CD4-positive, alpha-beta memory T cell (primary cell): ENCODE measurements around the gene ZNF768. TPM values are rescaled to one million over a fixed set of nuclear protein-coding genes. Genes with fewer than 3 reads are reported as not detected.
A peak's percentile ranks its signal among the peaks of the same experiment; 100 is the strongest.
"Not testable (repeated sequence)": the region's sequence is repeated elsewhere in the genome, so short reads cannot be mapped to it uniquely, and the experiment has no call there.

ENCODE experiments used
- CTCF ChIA-PET: fragments of 350-600 bp; sonication (Branson Sonifier 250); formaldehyde crosslinking; loops from one replicate; lab custom pipeline; 2021; ENCODE audit warnings: inconsistent platforms; ENCODE audit not compliant: partially characterized antibody; lab: Charles Lee
- POLR2A ChIA-PET: fragments of 350-600 bp; sonication (Branson Sonifier 250); formaldehyde crosslinking; loops from one replicate; lab custom pipeline; 2021; ENCODE audit not compliant: partially characterized antibody; lab: Charles Lee
- DNase-seq, 5 donors: peaks; one replicate each; pipeline versions ENCODE4 v3.0.0 to v3.0.0-alpha.2; 2020 to 2022; ENCODE audit warnings: mixed read lengths in 1 of 5
- H3K27ac ChIP-seq: one replicate; pipeline ENCODE4 v1.7.0; 2013; ENCODE audit warnings: low read depth, low read length
- H3K27me3 ChIP-seq: 2 replicates; pipeline ENCODE4 v1.7.0; 2013; ENCODE audit warnings: mild to moderate bottlenecking, low read length, moderate library complexity; ENCODE audit not compliant: insufficient read depth
- H3K36me3 ChIP-seq: 2 replicates; pipeline ENCODE4 v1.7.0; 2013; ENCODE audit warnings: mild to moderate bottlenecking, low read length, moderate library complexity; ENCODE audit not compliant: insufficient read depth
- H3K4me1 ChIP-seq: 2 replicates; pipeline ENCODE4 v1.7.0; 2013; ENCODE audit warnings: mild to moderate bottlenecking, low read length, moderate library complexity; ENCODE audit not compliant: insufficient read depth
- H3K4me3 ChIP-seq, 2 donors: one replicate each; pipeline ENCODE4 v1.7.0; 2013; ENCODE audit warnings: low read length in 2 of 2, mild to moderate bottlenecking in 1 of 2
- H3K9me3 ChIP-seq, 2 donors: one replicate each; pipeline ENCODE4 v1.7.0; 2013; ENCODE audit warnings: low read length in 2 of 2, control low read depth in 1 of 2; ENCODE audit not compliant: control insufficient read depth in 1 of 2
- H3K27ac Mint-ChIP-seq, 7 donors: one replicate each; pipeline ENCODE4 v1.8.0; 2020 to 2021; ENCODE audit warnings: mixed read lengths in 7 of 7, mild to moderate bottlenecking in 6 of 7, inconsistent platforms in 3 of 7, moderate library complexity in 3 of 7
- H3K27me3 Mint-ChIP-seq, 2 donors: one replicate each; pipeline ENCODE4 v1.8.0; 2020 to 2021; ENCODE audit warnings: mixed read lengths in 2 of 2
- H3K36me3 Mint-ChIP-seq, 2 donors: one replicate each; pipeline ENCODE4 v1.8.0; 2020 to 2021; ENCODE audit warnings: mixed read lengths in 2 of 2, inconsistent platforms in 1 of 2, mild to moderate bottlenecking in 1 of 2
- H3K4me1 Mint-ChIP-seq, 4 donors: one replicate each; pipeline ENCODE4 v1.8.0; 2020 to 2021; ENCODE audit warnings: mixed read lengths in 4 of 4, mild to moderate bottlenecking in 1 of 4
- H3K4me3 Mint-ChIP-seq, 8 donors: one replicate each; pipeline ENCODE4 v1.8.0; 2020 to 2021; ENCODE audit warnings: mixed read lengths in 8 of 8, mild to moderate bottlenecking in 7 of 8, moderate library complexity in 6 of 8, inconsistent platforms in 3 of 8
- H3K9me3 Mint-ChIP-seq, 8 donors: one replicate each; pipeline ENCODE4 v1.8.0; 2020 to 2021; ENCODE audit warnings: mixed read lengths in 8 of 8, mild to moderate bottlenecking in 5 of 8, inconsistent platforms in 3 of 8, moderate library complexity in 1 of 8
- intact Hi-C: fragments of 100-400 bp; cut with micrococcal nuclease; formaldehyde crosslinking; loops from one replicate; pipeline ENCODE4 v1.15.1; 2023
- polyA plus RNA-seq, 2 donors: library from polyadenylated mRNA; unstranded; fragments of 300-500 nt; fragmentation: Illumina TruSeq; gene quantifications; one replicate each; pipeline ENCODE4 v1.2.3, GENCODE V29; 2021
- total RNA-seq, 2 experiments: library from RNA; stranded (reverse); gene quantifications; one replicate each; pipeline ENCODE4 v1.2.3, GENCODE V29; 2021

The ZNF768 gene
- total and polyA plus RNA-seq, 4 experiments from 2014 or later = 0.69 to 6.1 (median 3.8) TPM

DNA sequence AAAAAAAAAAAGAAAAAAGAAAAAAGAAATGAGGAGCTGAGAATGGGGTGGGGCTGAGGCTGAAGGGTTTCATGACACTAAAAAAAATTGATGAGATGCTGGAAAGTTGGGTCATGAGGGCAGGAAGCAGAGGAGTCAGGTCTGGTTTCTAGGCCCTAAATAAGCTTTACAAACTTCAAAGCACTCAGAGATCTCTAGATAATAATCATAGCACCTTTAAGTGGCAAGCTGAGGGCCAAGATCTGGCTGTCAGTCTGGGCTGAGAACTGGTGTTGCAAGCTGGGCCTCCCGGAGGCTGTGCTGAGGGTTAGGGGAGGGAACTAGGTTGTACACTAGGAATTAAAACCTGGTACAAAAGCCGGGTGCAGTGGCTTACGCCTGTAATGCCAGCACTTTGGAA is 25.4 kb upstream of the ZNF768 start:
- Histone ChIP-seq H3K27me3 (no peaks in the 10 kb centered on the region), H3K9me3 (no peaks in the 10 kb centered on the region), H3K36me3 (peaks cover 22% of the 10 kb centered on the region), H3K27ac (peak overlapping the region; percentile 60), H3K4me1 (peaks cover 66% of the 10 kb centered on the region), H3K4me3 (peak overlapping the region in 1 of 2 donors; percentile 13)
- Mint-ChIP-seq H3K9me3 (no peaks in the 10 kb centered on the region), H3K27me3 (no peaks in the 10 kb centered on the region), H3K4me3 (peak overlapping the region; percentile 76 to 85 (median 80)), H3K36me3 (peaks cover 20 to 22% of the 10 kb centered on the region in 2 donors), H3K27ac (peak overlapping the region; percentile 94 to 98 (median 96)), H3K4me1 (peaks cover 32 to 63% (median 49%) of the 10 kb centered on the region in 4 donors)
- ChIA-PET POLR2A (interaction anchor here (0.5 to 13.9 kb wide), 24 partner anchors 10 to 366 kb away, joined by 3 to 457 read pairs (median 4); partner anchors contain the start of genes DCTPP1, FBRS, ITGAL and PHKG2), CTCF (interaction anchor here (0.7 to 6.8 kb wide), 8 partner anchors 8 to 122 kb away, joined by 3 to 56 read pairs (median 3); partner anchors contain the start of genes DCTPP1 and ZNF747)
- intact Hi-C loops = loop anchor here (2.0 kb wide), 2 partner anchors 19 to 35 kb away; partner anchors contain the start of gene ZNF688
- DNase-seq = peak; percentile 80 to 91 (median 88)

DNA sequence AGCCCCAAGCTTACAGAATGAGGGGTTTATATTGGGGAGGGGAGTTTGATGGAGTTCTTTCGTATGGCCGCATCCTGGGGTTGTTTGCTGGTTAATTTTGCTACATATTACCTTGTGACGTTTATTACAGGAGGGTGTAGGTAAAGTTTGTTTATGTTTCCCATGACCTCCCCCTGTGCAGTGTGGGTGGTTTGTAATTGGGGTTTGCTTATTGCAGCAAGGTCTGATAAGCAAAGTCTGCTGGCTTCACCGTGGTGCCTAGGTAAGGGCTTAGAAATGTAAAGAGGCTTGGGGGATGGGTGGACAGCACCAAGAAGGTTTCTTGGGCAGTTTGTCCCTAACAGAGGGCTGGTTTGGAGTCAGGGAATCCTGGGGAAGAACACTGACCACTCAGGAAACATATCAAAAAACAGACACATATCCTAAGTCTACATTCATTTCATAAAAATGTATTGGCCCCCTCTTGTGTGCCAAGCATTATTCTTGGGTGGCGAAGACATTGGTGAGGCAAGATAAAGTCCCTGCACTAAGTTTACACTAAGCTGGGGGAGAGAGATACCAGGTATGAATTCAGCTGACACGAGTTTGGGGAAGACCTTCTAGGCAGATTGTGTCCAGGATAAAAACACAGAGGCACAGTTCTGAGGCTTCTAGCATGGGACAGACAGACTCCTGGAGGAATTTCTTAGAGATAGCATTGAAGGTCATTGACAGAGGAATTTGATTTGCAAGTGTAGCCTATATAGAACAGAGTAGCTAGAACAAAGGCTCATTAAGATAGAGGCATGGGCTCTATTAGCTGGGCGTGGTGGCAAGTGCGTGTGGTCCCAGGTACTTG is 22.3 kb upstream of the ZNF768 start:
- Mint-ChIP-seq H3K9me3 (no peaks in the 10 kb centered on the region), H3K4me1 (peaks cover 24 to 45% (median 34%) of the 10 kb centered on the region in 4 donors), H3K27me3 (no peaks in the 10 kb centered on the region), H3K36me3 (peaks cover 3 to 8% of the 10 kb centered on the region in 2 donors), H3K27ac (peak overlapping the region; percentile 1 to 70 (median 57)), H3K4me3 (no peak overlapping the region)
- POLR2A ChIA-PET = interaction anchor here (0.5 to 13.9 kb wide), 4 partner anchors 9 to 352 kb away, joined by 3 to 457 read pairs (median 8); partner anchors contain the start of genes ITGAL, ZNF747 and ZNF764
- intact Hi-C loops = no loop called here
- peaks cover 41% of the 10 kb centered on the region for H3K4me1 ChIP-seq
- CTCF ChIA-PET = interaction anchor here (6.8 kb wide), 1 partner anchor 13 kb away, joined by 56 read pairs; the partner anchor contains the start of gene ZNF747
- H3K27ac ChIP-seq = no peak overlapping the region
- peaks cover 5% of the 10 kb centered on the region for H3K36me3 ChIP-seq
- no peak overlapping the region for H3K4me3 ChIP-seq
- no peak for DNase-seq
- H3K27me3 ChIP-seq = no peaks in the 10 kb centered on the region
- no peaks in the 10 kb centered on the region for H3K9me3 ChIP-seq

DNA sequence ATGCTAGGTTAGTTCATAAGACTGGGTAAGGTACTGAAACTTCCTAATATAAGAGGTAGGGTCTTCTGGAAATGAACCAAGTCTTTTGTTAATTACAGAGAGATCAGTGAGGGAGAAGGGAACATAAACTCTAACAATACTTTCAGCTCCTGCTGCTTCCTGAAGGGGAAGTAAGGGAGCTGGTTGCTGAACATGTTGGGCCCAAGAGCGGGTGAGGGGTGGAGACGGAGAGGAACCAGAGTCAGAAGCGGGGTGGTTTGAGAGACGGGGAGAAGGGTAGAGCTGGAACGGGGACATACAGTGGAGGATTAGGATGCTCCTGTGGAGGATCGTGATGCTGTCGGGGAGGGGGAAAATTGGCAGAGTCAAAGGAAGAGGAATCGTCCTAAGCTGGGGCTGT is 19.7 kb upstream of the ZNF768 start:
- CTCF ChIA-PET = interaction anchor here (3.6 kb wide), 1 partner anchor 11 kb away, joined by 13 read pairs; the partner anchor contains the start of gene ZNF747
- intact Hi-C loops = no loop called here
- Mint-ChIP-seq H3K27me3 (no peaks in the 10 kb centered on the region), H3K4me3 (no peak overlapping the region), H3K9me3 (no peaks in the 10 kb centered on the region), H3K36me3 (no peaks in the 10 kb centered on the region), H3K27ac (peak overlapping the region in 2 of 7 donors; percentile 5 to 31), H3K4me1 (peaks cover 6 to 20% (median 12%) of the 10 kb centered on the region in 4 donors)
- no peaks in the 10 kb centered on the region for H3K27me3 ChIP-seq
- no peaks in the 10 kb centered on the region for H3K36me3 ChIP-seq
- POLR2A ChIA-PET = interaction anchor here (1.0 to 1.3 kb wide), 2 partner anchors 11 to 22 kb away, joined by 3 to 7 read pairs; partner anchors contain the start of gene ZNF747
- no peak overlapping the region for H3K27ac ChIP-seq
- peaks cover 16% of the 10 kb centered on the region for H3K4me1 ChIP-seq
- DNase-seq = no peak
- no peaks in the 10 kb centered on the region for H3K9me3 ChIP-seq
- H3K4me3 ChIP-seq = no peak overlapping the region

DNA sequence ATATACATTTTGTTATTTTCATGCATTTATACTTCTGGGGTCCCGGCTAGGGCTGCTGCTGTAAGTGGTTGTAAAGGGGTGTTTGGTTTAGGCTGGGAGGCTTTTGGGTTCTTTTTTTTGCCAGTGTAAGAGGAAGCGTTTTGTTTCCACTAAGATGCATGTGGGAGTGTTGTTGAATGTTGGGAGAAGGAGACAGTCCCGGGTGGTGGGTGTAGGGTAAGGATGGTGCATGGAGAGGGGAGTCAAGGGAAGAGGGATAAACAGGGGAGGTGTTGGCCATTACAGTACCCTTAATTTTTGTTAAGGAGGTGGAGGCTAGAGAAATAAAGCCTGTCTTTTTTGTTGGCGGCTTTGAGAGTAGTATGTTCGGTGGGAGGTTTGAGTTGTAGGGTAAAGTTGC is 16.7 kb upstream of the ZNF768 start:
- Mint-ChIP-seq H3K36me3 (no peaks in the 10 kb centered on the region), H3K4me1 (peaks cover 0 to 4% (median 0%) of the 10 kb centered on the region in 4 donors), H3K27me3 (no peaks in the 10 kb centered on the region), H3K4me3 (no peak overlapping the region), H3K9me3 (no peaks in the 10 kb centered on the region), H3K27ac (no peak overlapping the region)
- intact Hi-C loops = no loop called here
- no peak overlapping the region for H3K4me3 ChIP-seq
- no peaks in the 10 kb centered on the region for H3K27me3 ChIP-seq
- ChIA-PET CTCF (interaction anchor here (1.0 to 3.6 kb wide), 2 partner anchors 8 to 9 kb away, joined by 4 to 13 read pairs; partner anchors contain the start of gene ZNF747), POLR2A (interaction anchor here (1.1 to 1.9 kb wide), 2 partner anchors 12 to 15 kb away, joined by 3 to 8 read pairs; partner anchors contain the start of gene ZNF764)
- H3K36me3 ChIP-seq = no peaks in the 10 kb centered on the region
- DNase-seq = no peak
- H3K27ac ChIP-seq = no peak overlapping the region
- no peaks in the 10 kb centered on the region for H3K9me3 ChIP-seq
- no peaks in the 10 kb centered on the region for H3K4me1 ChIP-seq

DNA sequence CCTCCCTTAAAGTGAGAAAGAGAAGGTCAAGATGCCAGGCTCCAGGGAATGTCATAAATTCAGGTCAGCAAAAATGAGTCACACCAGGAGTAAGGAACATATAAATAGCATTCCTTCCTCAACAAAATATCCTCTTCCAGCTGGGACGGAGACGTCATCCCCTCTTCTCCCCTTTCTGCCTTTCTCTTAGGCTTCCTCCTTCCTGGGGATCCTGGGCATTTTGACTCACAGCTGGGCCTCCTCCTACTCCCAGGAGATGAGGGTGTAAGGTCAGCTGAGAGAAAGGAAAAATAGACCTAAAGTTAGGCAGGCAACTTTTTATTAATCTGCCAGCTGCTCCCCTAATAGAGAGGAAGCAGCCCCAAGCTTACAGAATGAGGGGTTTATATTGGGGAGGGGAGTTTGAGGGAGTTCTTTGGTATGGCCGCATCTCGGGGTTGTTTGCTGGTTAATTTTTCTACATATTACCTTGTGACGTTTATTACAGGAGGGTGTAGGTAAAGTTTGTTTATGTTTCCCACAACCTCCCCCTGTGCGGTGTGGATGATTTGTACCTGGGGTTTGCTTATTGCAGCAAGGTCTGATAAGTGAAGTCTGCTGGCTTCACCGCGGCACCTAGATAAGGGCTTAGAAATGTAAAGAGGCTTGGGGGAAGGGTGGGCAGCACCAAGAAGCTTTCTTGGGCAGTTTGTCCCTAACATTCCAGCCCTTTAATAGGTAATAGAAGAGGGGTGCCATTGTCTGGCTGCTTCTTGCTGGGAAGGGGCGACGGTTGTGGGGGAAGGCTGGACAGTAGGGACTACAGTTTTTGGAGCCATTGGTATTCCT is 15.3 kb upstream of the ZNF768 start:
- no peak overlapping the region for H3K27ac ChIP-seq
- CTCF ChIA-PET = interaction anchor here (0.5 to 1.2 kb wide), 2 partner anchors 10 to 112 kb away, joined by 3 to 4 read pairs; partner anchors contain the start of gene DCTPP1
- no peaks in the 10 kb centered on the region for H3K27me3 ChIP-seq
- Mint-ChIP-seq H3K9me3 (no peaks in the 10 kb centered on the region), H3K4me1 (peaks cover 0 to 5% (median 4%) of the 10 kb centered on the region in 4 donors), H3K27ac (no peak overlapping the region), H3K4me3 (no peak overlapping the region), H3K27me3 (no peaks in the 10 kb centered on the region), H3K36me3 (peaks cover 0 to 2% of the 10 kb centered on the region in 2 donors)
- intact Hi-C loops = no loop called here
- no peak for DNase-seq
- no peaks in the 10 kb centered on the region for H3K36me3 ChIP-seq
- no peak overlapping the region for H3K4me3 ChIP-seq
- no peaks in the 10 kb centered on the region for H3K4me1 ChIP-seq
- no peaks in the 10 kb centered on the region for H3K9me3 ChIP-seq
- POLR2A ChIA-PET = interaction anchor here (1.0 to 1.3 kb wide), 2 partner anchors 16 to 124 kb away, joined by 3 to 5 read pairs; no protein-coding TSS in a partner anchor

DNA sequence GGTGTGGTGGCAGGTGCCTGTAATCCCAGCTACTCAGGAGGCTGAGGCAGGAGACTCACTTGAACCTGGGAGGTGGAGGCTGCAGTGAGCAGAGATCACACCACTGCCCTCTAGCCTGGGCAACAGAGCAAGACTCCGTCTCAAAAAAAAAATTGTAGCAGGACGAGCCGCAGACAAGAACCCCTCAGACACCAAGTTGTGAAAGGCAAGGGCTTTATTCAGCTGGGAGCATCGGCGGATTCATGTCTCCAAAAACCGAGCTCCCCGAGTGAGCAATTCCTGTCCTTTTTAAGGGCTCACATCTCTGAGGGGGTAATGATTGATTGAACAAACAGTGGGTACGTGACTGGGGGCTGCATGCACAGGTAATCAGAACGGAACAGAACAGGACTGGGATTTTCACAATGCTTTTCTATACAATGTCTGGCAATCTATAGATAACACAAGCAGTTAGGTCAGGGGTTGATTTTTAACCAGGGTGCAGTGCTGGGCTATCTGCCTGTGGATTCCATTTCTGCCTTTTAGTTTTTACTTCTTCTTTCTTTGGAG is 14.6 kb upstream of the ZNF768 start:
- H3K9me3 Mint-ChIP-seq, intact Hi-C loops, H3K27me3 ChIP-seq, H3K36me3 Mint-ChIP-seq, H3K9me3 ChIP-seq, H3K27me3 Mint-ChIP-seq, H3K4me1 ChIP-seq, H3K36me3 ChIP-seq, CTCF ChIA-PET, DNase-seq, H3K4me3 ChIP-seq, H3K4me3 Mint-ChIP-seq, H3K27ac ChIP-seq, H3K27ac Mint-ChIP-seq: not testable (repeated sequence)
- POLR2A ChIA-PET = interaction anchor here (1.0 to 1.3 kb wide), 2 partner anchors 17 to 123 kb away, joined by 3 to 5 read pairs; no protein-coding TSS in a partner anchor
- peaks cover 4 to 12% (median 9%) of the 10 kb centered on the region in 4 donors for H3K4me1 Mint-ChIP-seq
